NCI-H2196 (cell line): ENCODE measurements around the gene TMSB4X.
"Not testable (repeated sequence)": the region's sequence is repeated elsewhere in the genome, so short reads cannot be mapped to it uniquely, and the experiment has no call there.

ENCODE experiments used
- DNase-seq: peaks from one replicate; lab custom pipeline; 2025; ENCODE audit not compliant: unreplicated experiment; lab: John Stamatoyannopoulos, UW

Gene TMSB4X

DNA sequence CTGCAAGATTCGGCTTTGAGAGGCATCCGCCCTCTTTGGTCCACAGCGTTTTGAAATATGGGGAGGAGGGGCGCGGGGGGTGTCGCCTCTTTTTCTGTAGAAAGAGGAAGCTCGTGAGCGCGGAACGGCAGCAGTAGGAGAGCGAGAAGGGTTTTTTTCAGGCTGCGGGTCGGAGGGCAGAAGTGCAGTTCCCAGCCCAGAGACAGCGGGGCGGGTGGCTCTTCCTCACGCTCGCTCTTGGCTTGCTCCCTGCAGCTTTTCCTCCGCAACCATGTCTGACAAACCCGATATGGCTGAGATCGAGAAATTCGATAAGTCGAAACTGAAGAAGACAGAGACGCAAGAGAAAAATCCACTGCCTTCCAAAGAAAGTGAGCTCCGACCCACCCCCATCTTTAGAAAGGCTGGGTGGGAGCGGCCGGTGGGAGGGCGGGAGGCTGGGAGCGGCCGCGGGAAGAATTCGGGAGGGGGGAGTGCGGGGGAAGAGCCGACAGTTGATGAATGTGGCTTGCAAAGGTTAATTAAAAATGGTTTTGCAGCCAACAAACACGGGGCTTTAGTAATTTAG lies 1.2 kb downstream of the TMSB4X start:
- peak; percentile 5 for DNase-seq

GRCh38 chrX:12976819-12977732 lies 2.2 kb downstream of the TMSB4X start:
- not testable (repeated sequence) for DNase-seq

DNA sequence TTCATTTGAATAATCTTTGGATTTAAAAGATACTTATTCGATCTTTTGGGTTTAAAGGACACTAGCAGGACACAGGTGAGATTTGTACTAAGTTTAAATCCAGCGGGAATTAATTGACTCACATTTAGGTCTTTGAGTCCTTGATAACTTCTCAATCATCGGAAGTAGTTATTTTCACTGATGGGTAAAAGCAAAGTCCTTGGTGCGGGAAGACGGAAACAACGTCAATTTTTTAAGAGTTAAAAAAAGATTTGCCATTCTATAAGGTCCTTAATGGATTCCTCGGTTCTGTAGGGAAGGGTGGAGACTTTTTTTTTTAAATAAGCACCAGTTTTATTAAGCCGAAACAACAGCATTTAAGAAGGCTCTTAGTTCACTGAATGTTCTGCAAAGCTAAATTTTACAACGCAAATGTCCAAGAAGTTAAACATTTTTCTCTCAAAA lies 2.9 kb downstream of the TMSB4X start:
- DNase-seq = no peak

- no peak for DNase-seq
Measured at GRCh38 chrX:12978205-12979025, 3.5 kb downstream of the TMSB4X start.

DNA sequence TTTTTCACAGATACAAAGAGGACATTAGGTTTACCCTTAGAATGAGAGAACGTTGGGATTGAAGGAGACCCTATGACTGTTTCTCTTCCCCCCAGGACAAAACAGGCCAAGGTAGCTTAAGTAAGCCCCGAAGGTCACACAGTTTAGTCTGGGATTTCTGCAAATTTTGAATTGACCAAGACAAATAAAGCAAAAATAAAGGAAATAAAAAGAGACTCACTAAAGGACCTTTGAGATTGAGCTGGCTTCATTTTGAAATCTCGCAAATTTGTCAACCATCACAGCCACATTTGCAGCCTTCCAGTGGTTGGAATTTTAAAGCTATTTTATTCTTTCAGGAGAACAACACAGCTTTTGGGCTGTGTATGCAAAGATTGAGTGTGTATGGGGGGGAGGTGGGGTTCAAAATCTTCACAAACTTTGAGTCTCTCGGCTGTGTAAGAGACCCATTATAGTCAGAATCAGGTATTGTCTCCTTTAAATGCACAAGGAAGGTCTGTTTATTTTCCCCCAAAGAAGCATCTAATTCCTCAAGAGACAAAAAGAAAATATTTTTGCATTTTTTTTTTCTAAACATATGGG lies 4.2 kb downstream of the TMSB4X start:
- DNase-seq = no peak

- DNase-seq = no peak
Measured at GRCh38 chrX:12979616-12980015, 4.7 kb downstream of the TMSB4X start.

- DNase-seq = not testable (repeated sequence)
Measured at GRCh38 chrX:12980039-12980438, 5.1 kb downstream of the TMSB4X start.

- no peak for DNase-seq
Measured at GRCh38 chrX:12981880-12982279, 7.0 kb downstream of the TMSB4X start.

DNA sequence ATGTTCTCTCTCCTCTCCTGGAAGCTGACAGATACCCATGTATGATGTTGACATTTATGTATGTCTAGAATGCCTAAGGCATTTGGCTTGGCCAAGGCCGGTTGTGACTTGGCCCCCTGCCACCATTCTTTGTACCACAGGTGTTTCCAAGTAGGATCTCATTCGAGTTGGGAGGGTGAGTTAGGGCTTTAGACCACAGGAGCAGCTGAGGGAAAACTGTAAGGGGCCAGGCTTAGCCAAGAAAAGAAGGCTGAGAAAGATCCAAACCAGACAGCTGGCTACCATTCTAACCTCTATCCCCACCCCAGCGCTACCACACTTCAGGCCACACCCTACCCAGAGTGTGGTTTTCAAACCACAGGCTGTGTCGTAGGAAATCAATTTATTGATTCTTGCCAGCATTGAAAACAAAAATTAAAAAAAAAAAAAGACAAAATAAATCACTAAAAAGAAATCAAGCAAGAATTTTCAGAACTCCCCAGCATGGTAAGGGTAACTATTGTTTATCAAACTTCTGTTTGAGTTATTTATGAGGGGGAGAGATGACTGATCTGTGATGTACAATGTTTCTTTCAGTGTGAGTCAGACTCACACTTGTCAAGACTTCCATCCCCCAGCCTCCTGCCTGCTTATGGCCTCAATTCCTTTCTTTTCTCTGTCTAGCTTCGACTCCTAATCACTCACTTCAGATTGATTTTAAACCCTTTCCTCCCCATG lies 9.9 kb downstream of the TMSB4X start:
- DNase-seq = peak; percentile 47

- DNase-seq = no peak
Measured at GRCh38 chrX:12985331-12985730, 10.4 kb downstream of the TMSB4X start.

DNA sequence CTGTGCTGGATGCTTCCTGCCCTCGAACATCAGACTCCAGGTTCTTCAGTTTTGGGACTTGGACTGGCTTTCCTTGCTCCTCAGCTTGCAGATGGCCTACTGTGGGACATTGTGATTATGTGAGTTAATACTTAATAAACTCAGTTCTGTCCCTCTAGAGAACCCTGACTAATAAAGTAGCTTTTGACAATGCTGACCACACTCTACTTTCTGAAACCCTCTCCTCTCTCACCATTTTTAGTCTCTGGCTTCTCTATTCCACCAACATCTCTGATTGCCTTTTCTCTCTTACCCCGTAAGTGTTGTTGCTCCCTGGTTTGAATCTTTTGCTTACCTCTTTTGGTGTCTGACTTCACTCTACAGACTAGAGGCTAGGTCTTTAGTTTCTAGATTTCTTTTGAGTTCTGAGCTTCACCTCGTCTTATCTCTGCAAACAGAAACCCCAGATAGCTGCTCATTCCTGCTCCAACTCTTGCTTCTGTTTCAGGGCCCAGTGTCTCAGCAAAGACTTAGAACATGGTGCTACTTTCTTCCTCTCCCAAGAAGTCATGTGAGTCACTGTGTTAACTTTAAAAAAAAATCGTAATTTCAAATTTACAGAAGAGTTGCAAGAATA lies 11.4 kb downstream of the TMSB4X start:
- DNase-seq = no peak

GRCh38 chrX:12986886-12987285 lies 12.0 kb downstream of the TMSB4X start:
- no peak for DNase-seq

- DNase-seq = no peak
Measured at GRCh38 chrX:12987340-12987739, 12.4 kb downstream of the TMSB4X start.

GRCh38 chrX:12987900-12988594 lies 13.1 kb downstream of the TMSB4X start:
- DNase-seq = no peak

- DNase-seq = peak; percentile 51
Measured at GRCh38 chrX:12988797-12989196, 13.9 kb downstream of the TMSB4X start.

- DNase-seq = no peak
Measured at GRCh38 chrX:12989461-12989860, 14.6 kb downstream of the TMSB4X start.

DNA sequence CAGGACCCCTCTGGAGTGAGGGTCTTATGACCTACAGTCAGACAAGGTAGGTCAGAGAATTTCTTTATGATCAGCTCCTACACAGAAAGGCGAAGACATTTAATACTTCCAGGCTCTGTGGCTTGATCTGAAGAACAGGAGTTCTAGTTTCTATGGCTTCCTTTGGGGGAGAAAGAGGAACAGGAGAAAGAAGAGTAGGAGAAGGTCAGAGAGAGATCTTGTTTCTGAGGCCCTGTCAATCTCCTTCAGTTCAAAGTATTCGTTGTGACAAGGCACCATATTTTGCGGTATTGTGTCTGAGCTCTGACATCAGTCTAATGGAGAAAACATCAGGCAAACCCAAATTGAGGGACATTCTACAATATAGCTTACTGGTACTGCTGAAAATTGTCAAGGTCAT lies 16.7 kb downstream of the TMSB4X start:
- no peak for DNase-seq

DNA sequence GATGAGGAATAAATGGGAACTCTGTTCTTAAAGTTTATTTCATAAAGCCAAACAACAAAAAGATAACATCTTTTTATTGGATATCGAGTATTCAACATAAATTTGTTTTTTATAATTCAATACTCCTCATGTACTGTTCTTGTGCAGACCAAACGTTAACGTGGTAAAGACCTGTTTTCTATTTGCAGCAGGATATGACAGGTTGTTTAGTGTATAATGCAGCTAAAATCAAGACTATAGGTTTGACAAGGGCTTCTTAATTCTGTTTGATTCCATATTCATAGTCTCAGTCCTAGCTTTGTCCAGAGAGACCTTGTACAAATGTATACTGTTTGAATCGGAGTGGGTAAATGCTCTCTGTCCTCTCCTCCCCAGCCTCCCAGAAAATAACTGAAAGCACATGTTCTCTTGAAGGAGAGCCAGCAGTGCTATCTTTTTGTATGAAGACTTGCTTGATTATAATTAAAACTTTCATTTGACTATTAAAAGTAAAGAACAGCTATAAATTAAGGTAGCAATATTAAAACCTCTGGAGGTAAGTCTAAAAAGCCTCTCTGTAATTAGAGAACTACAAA lies 17.7 kb downstream of the TMSB4X start:
- no peak for DNase-seq

GRCh38 chrX:12993826-12994225 lies 18.9 kb downstream of the TMSB4X start:
- DNase-seq = no peak
